ENCODE data around the gene CLTB. TPM values are rescaled to one million over a fixed set of nuclear protein-coding genes. Genes with fewer than 3 reads are reported as not detected.

CLTB gene
- total and polyA plus RNA-seq, 2 donors (not counting 1 experiment from before 2014, with no cell fraction given): 29.9 to 41.7 TPM

GRCh38 chr5:176450077-176450476 is 33.7 kb upstream of the CLTB start:
- Histone ChIP-seq H4K20me1 (ENCODE audit: control insufficient read depth, insufficient read depth, low read length, poor library complexity, severe bottlenecking) (peaks cover 14% of the 10 kb centered on the region), H3K79me2 (ENCODE audit: control insufficient read depth, insufficient read depth, low read length) (peaks cover 75% of the 10 kb centered on the region), H3K27me3 (replicated peaks in 1 of 4; ENCODE audit: control extremely low read depth in 1 of 4, control insufficient read depth in 3 of 4, insufficient read depth in 4 of 4, low read length in 3 of 4) (no peaks in the 10 kb centered on the region), H3K4me2 (replicated peaks; ENCODE audit: low read depth, low read length, poor library complexity, severe bottlenecking) (no peak overlapping the region), H3K4me1 (ENCODE audit: control insufficient read depth in 2 of 2, insufficient read depth in 2 of 2, low read length in 2 of 2) (peaks cover 16 to 20% of the 10 kb centered on the region in 2 donors), H3K4me3 (ENCODE audit: control extremely low read depth in 1 of 5, extremely low read depth in 1 of 5, insufficient read depth in 1 of 5, low read depth in 2 of 5, low read length in 4 of 5) (no peak overlapping the region), H3K9me3 (ENCODE audit: control extremely low read depth in 1 of 3, control insufficient read depth in 2 of 3, insufficient read depth in 1 of 3, low read length in 2 of 3) (no peaks in the 10 kb centered on the region), H3K27ac (ENCODE audit: low read length in 2 of 2) (peak overlapping the region in 1 of 2 donors; percentile 36), H3K9ac (ENCODE audit: low read length) (no peak overlapping the region), H2AFZ (ENCODE audit: insufficient read depth, low read depth, low read length, poor library complexity, severe bottlenecking) (no peak overlapping the region), H3K36me3 (replicated peaks in 1 of 2; ENCODE audit: control extremely low read depth in 1 of 2, control insufficient read depth in 1 of 2, extremely low read depth in 1 of 2, insufficient read depth in 2 of 2, low read length in 1 of 2) (peaks cover 2 to 12% of the 10 kb centered on the region in 2 experiments)
- Mint-ChIP-seq H3K9me3 (ENCODE audit: insufficient read depth) (no peaks in the 10 kb centered on the region), H3K4me1 (peaks cover 36% of the 10 kb centered on the region), H3K4me3 (no peak overlapping the region), H3K27me3 (no peaks in the 10 kb centered on the region), H3K27ac (no peak overlapping the region)
- WGBS (ENCODE audit: insufficient coverage): no CpG with 5 or more reads among the region's 1 CpG
- no peak for TF ChIP-seq EZH2 (IDR thresholded peaks at IDR 0.05; ENCODE audit: borderline replicate concordance, insufficient read depth, low read depth, low read length, poor library complexity, severe bottlenecking)
- no peak for TF ChIP-seq CTCF (IDR thresholded peaks at IDR 0.05)
- DNase-seq (no peak), ATAC-seq (ENCODE audit: low read depth) (no peak)
- CTCF ChIA-PET: interaction anchor here (4.8 kb wide), 1 partner anchor 33 kb away, joined by 29 read pairs; the partner anchor contains the start of gene CLTB
- intact Hi-C loops (cut with micrococcal nuclease): no loop called here
- POLR2A ChIA-PET: interaction anchor here (0.6 kb wide), 1 partner anchor 87 kb away, joined by 10 read pairs; the partner anchor contains the start of gene RNF44

DNA sequence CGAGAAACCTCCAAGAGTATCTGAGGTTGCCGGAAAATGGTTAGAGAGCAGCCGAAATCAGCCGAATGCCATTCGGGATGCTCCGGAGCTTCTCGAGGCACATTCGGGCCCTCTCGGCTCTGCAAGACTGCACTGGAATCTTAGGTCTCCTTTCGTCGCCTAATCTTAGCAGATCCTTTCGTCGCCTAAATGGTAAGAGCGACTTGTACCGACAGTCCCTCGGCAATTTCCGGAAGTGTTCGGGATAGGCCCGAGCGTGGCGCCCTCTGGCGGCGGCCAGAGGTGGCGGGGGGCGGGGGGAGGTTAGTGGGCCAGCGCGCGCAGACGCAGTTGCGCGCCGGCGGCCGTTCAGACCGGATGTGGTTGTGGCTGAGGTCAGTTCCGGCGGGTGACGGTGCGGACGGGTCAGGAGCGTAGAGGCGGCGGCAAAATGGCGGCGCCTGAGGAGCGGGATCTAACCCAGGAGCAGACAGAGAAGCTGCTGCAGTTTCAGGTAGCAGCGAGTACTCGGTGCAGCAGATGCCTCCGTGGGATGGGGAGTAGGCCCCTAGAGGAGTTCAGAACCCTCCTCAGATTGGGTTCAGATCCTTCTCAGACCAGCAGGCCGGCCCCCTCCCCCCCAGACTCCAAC is 31.8 kb upstream of the CLTB start, which contains the start of gene FAF2:
Gene FAF2, plus strand, starts transcription at position 408 of the 631 bp plus-strand sequence. Its CDS starts 23 bp downstream, at position 431.
- Histone ChIP-seq H3K9ac (ENCODE audit: low read length) (peak within 1 kb of the TSS; percentile 93), H3K36me3 (replicated peaks in 1 of 2; ENCODE audit: control extremely low read depth in 1 of 2, control insufficient read depth in 1 of 2, extremely low read depth in 1 of 2, insufficient read depth in 2 of 2, low read length in 1 of 2) (peaks cover 0 to 7% of the 10 kb centered on the region in 2 experiments), H3K4me3 (ENCODE audit: control extremely low read depth in 1 of 5, extremely low read depth in 1 of 5, insufficient read depth in 1 of 5, low read depth in 2 of 5, low read length in 4 of 5) (peak within 1 kb of the TSS; percentile 77 to 99 (median 99)), H3K79me2 (ENCODE audit: control insufficient read depth, insufficient read depth, low read length) (peaks cover 57% of the 10 kb centered on the region), H3K4me1 (ENCODE audit: control insufficient read depth in 2 of 2, insufficient read depth in 2 of 2, low read length in 2 of 2) (peaks cover 16 to 20% of the 10 kb centered on the region in 2 donors), H3K27ac (ENCODE audit: low read length in 2 of 2) (peak within 1 kb of the TSS; percentile 81 to 93), H2AFZ (ENCODE audit: insufficient read depth, low read depth, low read length, poor library complexity, severe bottlenecking) (peak within 1 kb of the TSS; percentile 97), H3K27me3 (replicated peaks in 1 of 4; ENCODE audit: control extremely low read depth in 1 of 4, control insufficient read depth in 3 of 4, insufficient read depth in 4 of 4, low read length in 3 of 4) (no peaks in the 10 kb centered on the region), H4K20me1 (ENCODE audit: control insufficient read depth, insufficient read depth, low read length, poor library complexity, severe bottlenecking) (peaks cover 4% of the 10 kb centered on the region), H3K4me2 (replicated peaks; ENCODE audit: low read depth, low read length, poor library complexity, severe bottlenecking) (peak within 1 kb of the TSS; percentile 84), H3K9me3 (ENCODE audit: control extremely low read depth in 1 of 3, control insufficient read depth in 2 of 3, insufficient read depth in 1 of 3, low read length in 2 of 3) (no peaks in the 10 kb centered on the region)
- no peaks in the 10 kb centered on the region for H3K9me3 Mint-ChIP-seq (ENCODE audit: insufficient read depth)
- ChIA-PET POLR2A (interaction anchor here (0.7 to 2.5 kb wide), 10 partner anchors 13 to 213 kb away, joined by 3 to 30 read pairs (median 4); partner anchors contain the start of genes CLTB, NOP16 and RNF44), CTCF (interaction anchor here (0.8 to 4.8 kb wide), 12 partner anchors 17 to 213 kb away, joined by 3 to 29 read pairs (median 4); partner anchors contain the start of genes CLTB, KIAA1191 and RNF44)
- H3K27me3 Mint-ChIP-seq: no peaks in the 10 kb centered on the region
- DNase-seq: peak; percentile 99
- intact Hi-C loops (cut with micrococcal nuclease): loop anchor here (1.0 kb wide), 6 partner anchors 32 to 199 kb away; partner anchors contain the start of genes CLTB, HIGD2A, KIAA1191 and NOP16
- H3K4me3 Mint-ChIP-seq: peak within 1 kb of the TSS; percentile 98
- peaks cover 32% of the 10 kb centered on the region for H3K4me1 Mint-ChIP-seq
- no peak for TF ChIP-seq EZH2 (IDR thresholded peaks at IDR 0.05; ENCODE audit: borderline replicate concordance, insufficient read depth, low read depth, low read length, poor library complexity, severe bottlenecking)
- peak; percentile 92 for TF ChIP-seq CTCF (IDR thresholded peaks at IDR 0.05)
- peak within 1 kb of the TSS; percentile 99 for H3K27ac Mint-ChIP-seq
- peak; percentile 91 for ATAC-seq (ENCODE audit: low read depth)
- under 1% methylated on average over 48 of the region's 50 CpGs for WGBS (ENCODE audit: insufficient coverage)

Measured in B cell (primary cell).